Parathyroid adenoma (tissue), 2 donors: Measurements from ENCODE around the gene CMTM1.

Experiments
- H2AFZ ChIP-seq: fragments of 300-600 bp; sonication (generic); one replicate; pipeline ENCODE4 v1.7.0; 2017; ENCODE audit warnings: antibody characterized with exemption, mild to moderate bottlenecking
- H3K27ac ChIP-seq: fragments of 300-600 bp; sonication (generic); one replicate; pipeline ENCODE4 v1.7.0; 2017
- H3K27me3 ChIP-seq: fragments of 300-600 bp; sonication (generic); one replicate; pipeline ENCODE4 v1.7.0; 2017; ENCODE audit warnings: low read length; ENCODE audit not compliant: control insufficient read depth, insufficient read depth
- H3K36me3 ChIP-seq: fragments of 300-600 bp; sonication (generic); one replicate; pipeline ENCODE4 v1.7.0; 2017; ENCODE audit warnings: low read length; ENCODE audit not compliant: control insufficient read depth, insufficient read depth
- H3K4me1 ChIP-seq: fragments of 300-600 bp; sonication (generic); one replicate; pipeline ENCODE4 v1.7.0; 2017; ENCODE audit warnings: control low read depth
- H3K4me2 ChIP-seq: fragments of 300-600 bp; sonication (generic); one replicate; pipeline ENCODE4 v1.7.0; 2017; ENCODE audit warnings: low read length
- H3K4me3 ChIP-seq: fragments of 300-600 bp; sonication (generic); one replicate; pipeline ENCODE4 v1.7.0; 2017; ENCODE audit warnings: low read depth, low read length
- H3K79me2 ChIP-seq: fragments of 300-600 bp; sonication (generic); one replicate; pipeline ENCODE4 v1.7.0; 2017; ENCODE audit warnings: control low read depth
- H3K9ac ChIP-seq: fragments of 300-600 bp; sonication (generic); one replicate; pipeline ENCODE4 v1.7.0; 2017; ENCODE audit warnings: mild to moderate bottlenecking
- H3K9me3 ChIP-seq: fragments of 300-600 bp; sonication (generic); one replicate; pipeline ENCODE4 v1.7.0; 2017; ENCODE audit warnings: low read length; ENCODE audit not compliant: control insufficient read depth
- TF ChIP-seq, protein P1 (sequence below): fragments of 300-600 bp; sonication (generic); IDR thresholded peaks from one replicate; pipeline ENCODE4 v1.7.0; 2017; ENCODE audit warnings: antibody characterized with exemption, mild to moderate bottlenecking
- donor health status: primary hyperparathyroidism.

CMTM1 gene

DNA sequence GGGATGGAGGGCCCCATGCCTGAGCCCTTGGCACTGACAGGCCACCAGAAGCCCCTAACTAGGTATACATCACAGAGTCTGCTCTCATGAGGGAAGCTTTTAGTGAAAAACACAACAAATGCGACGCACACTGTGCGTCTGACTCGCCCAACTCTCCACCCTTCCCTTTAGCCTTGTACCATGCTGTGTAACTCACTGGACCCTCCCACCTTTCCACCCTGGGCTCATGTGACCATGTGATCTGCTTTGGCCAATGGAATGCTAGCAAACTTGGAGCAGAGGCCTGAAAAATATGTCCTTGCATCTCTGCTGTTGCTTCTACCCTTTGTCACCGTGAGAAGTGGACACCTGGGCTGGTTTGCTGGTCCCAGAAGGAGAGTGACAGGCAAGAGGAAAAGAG is 37.9 kb upstream of the CMTM1 start:
- Histone ChIP-seq H3K27me3 (no peaks in the 10 kb centered on the region), H3K4me3 (no peak overlapping the region), H2AFZ (no peak overlapping the region), H3K27ac (no peak overlapping the region), H3K9me3 (no peaks in the 10 kb centered on the region), H3K4me2 (no peak overlapping the region), H3K36me3 (no peaks in the 10 kb centered on the region), H3K79me2 (peaks cover 2% of the 10 kb centered on the region), H3K4me1 (peaks cover 7% of the 10 kb centered on the region), H3K9ac (no peak overlapping the region)
- TF ChIP-seq, protein P1, sequence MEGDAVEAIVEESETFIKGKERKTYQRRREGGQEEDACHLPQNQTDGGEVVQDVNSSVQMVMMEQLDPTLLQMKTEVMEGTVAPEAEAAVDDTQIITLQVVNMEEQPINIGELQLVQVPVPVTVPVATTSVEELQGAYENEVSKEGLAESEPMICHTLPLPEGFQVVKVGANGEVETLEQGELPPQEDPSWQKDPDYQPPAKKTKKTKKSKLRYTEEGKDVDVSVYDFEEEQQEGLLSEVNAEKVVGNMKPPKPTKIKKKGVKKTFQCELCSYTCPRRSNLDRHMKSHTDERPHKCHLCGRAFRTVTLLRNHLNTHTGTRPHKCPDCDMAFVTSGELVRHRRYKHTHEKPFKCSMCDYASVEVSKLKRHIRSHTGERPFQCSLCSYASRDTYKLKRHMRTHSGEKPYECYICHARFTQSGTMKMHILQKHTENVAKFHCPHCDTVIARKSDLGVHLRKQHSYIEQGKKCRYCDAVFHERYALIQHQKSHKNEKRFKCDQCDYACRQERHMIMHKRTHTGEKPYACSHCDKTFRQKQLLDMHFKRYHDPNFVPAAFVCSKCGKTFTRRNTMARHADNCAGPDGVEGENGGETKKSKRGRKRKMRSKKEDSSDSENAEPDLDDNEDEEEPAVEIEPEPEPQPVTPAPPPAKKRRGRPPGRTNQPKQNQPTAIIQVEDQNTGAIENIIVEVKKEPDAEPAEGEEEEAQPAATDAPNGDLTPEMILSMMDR = no peak

DNA sequence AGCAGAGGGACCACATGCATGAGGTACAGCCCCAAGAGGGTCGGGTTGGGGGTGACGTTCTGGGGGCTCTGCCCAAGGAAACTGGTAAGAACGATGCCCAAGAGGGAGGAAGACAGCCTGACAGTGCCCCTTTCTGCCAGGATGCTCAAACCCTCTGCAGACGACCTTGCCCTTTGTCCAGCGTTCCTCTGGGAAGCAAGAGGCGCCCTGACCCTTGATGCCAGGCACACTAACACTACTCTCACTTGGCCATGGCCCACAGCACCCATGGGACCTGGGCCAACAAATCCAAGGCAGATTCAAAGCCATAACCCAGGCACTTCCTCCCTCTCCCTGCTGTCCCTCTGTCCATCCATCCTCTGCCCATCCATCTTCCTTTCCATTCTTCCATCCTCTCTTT is 36.8 kb upstream of the CMTM1 start:
- no peaks in the 10 kb centered on the region for H3K36me3 ChIP-seq
- no peak overlapping the region for H3K4me3 ChIP-seq
- H3K27me3 ChIP-seq = no peaks in the 10 kb centered on the region
- no peak overlapping the region for H3K27ac ChIP-seq
- no peak overlapping the region for H3K9ac ChIP-seq
- H3K9me3 ChIP-seq = no peaks in the 10 kb centered on the region
- TF ChIP-seq, protein P1 = no peak
- no peak overlapping the region for H2AFZ ChIP-seq
- H3K79me2 ChIP-seq = peaks cover 2% of the 10 kb centered on the region
- H3K4me1 ChIP-seq = peaks cover 7% of the 10 kb centered on the region
- no peak overlapping the region for H3K4me2 ChIP-seq

DNA sequence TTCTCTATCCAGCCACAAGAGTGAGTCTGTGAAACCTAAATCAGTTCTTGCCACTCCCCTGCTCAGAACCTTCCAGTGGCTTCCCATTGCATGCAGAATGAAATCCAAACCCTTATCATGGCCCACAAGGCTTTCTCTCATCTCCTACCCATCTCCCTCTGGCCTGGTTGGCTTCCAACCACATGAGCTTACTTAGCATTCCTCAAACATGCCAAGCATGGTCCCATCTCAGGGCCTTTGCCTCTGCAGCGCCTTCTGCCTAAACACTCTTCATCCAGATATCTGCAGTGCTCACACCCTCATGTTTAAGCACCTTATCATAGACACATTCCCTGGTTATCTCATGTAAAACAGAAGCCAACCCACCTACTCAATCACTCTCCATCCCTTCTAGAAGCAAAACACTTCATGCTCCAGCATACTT is 31.9 kb upstream of the CMTM1 start:
- Histone ChIP-seq H3K4me2 (no peak overlapping the region), H3K79me2 (peaks cover 2% of the 10 kb centered on the region), H3K27me3 (no peaks in the 10 kb centered on the region), H3K9me3 (no peaks in the 10 kb centered on the region), H3K9ac (no peak overlapping the region), H2AFZ (no peak overlapping the region), H3K36me3 (no peaks in the 10 kb centered on the region), H3K27ac (no peak overlapping the region), H3K4me1 (no peaks in the 10 kb centered on the region), H3K4me3 (no peak overlapping the region)
- TF ChIP-seq, protein P1 = no peak

DNA sequence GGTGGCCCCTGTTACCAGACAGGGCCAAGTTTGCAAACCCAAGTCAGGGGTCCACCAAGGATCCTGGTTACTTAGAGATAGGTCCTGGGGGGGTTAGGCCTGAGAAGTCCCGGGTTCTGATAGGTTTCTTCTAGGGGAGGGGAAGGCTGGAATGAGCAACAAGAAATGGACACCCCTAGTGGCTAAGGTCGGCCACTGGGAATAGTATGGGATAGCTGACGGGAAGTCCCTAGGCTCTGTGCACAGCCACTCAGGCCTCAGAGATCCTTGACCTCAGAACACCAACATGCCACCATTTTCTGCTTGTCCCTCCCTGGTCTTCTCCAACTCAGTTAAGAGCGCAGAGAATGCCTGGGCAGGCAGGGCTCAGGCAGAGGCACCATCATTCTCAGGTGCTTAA is 29.7 kb upstream of the CMTM1 start:
- Histone ChIP-seq H3K4me3 (no peak overlapping the region), H3K9ac (no peak overlapping the region), H3K4me1 (no peaks in the 10 kb centered on the region), H3K36me3 (no peaks in the 10 kb centered on the region), H3K79me2 (peaks cover 2% of the 10 kb centered on the region), H3K9me3 (no peaks in the 10 kb centered on the region), H3K4me2 (no peak overlapping the region), H3K27me3 (no peaks in the 10 kb centered on the region), H3K27ac (no peak overlapping the region), H2AFZ (no peak overlapping the region)
- TF ChIP-seq, protein P1 = no peak

DNA sequence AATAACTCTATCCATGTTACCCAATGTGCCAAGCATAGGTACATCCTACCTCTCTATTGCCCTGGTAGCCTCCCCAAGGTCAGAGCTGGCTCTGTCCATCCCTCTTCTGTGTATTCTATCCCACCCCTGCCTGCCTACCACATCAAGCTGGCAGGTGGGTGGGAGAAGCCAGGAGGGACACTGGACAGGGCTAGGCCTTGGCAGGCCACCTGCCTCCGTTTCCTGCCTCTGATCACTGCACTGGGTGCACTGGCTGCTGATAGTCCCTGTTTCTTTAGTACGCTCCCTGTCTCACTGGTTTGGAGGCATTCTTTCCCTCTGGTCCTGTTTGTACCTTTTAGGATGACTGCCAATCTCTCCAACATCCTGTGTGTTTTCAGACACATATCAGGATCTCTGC is 29.0 kb upstream of the CMTM1 start:
- TF ChIP-seq, protein P1 = no peak
- no peak overlapping the region for H2AFZ ChIP-seq
- no peak overlapping the region for H3K9ac ChIP-seq
- no peaks in the 10 kb centered on the region for H3K4me1 ChIP-seq
- no peaks in the 10 kb centered on the region for H3K27me3 ChIP-seq
- no peak overlapping the region for H3K27ac ChIP-seq
- H3K4me3 ChIP-seq = no peak overlapping the region
- no peaks in the 10 kb centered on the region for H3K9me3 ChIP-seq
- H3K79me2 ChIP-seq = no peaks in the 10 kb centered on the region
- H3K36me3 ChIP-seq = no peaks in the 10 kb centered on the region
- no peak overlapping the region for H3K4me2 ChIP-seq
